Common myeloid progenitor, CD34-positive (primary cell): ENCODE results near the gene APOA1.
"Not testable (repeated sequence)": the region's sequence is repeated elsewhere in the genome, so short reads cannot be mapped to it uniquely, and the experiment has no call there.

Source experiments
- CTCF ChIA-PET: fragments of 350-600 bp; sonication (Branson Sonifier 250); formaldehyde crosslinking; loops from one replicate; lab custom pipeline; 2021; ENCODE audit warnings: antibody characterized with exemption; lab: Charles Lee
- POLR2A ChIA-PET: fragments of 350-600 bp; sonication (Branson Sonifier 250); formaldehyde crosslinking; loops from one replicate; lab custom pipeline; 2021; ENCODE audit warnings: antibody characterized with exemption; lab: Charles Lee
- DNase-seq, 3 donors: peaks; one replicate each; pipeline versions ENCODE4 v3.0.0 to v3.0.0-alpha.2; 2013
- H3K27ac ChIP-seq, 2 experiments: 1 replicate in 1 of 2; 2 replicates in 1 of 2; pipeline ENCODE4 v1.7.0; 2013; ENCODE audit warnings: inconsistent platforms in 2 of 2, low read length in 2 of 2, mild to moderate bottlenecking in 2 of 2, low read depth in 1 of 2, moderate library complexity in 1 of 2; ENCODE audit not compliant: severe bottlenecking in 2 of 2, insufficient read depth in 1 of 2, poor library complexity in 1 of 2
- H3K27me3 ChIP-seq, 5 experiments: replicated peaks in 2 of 5; 1 replicate in 3 of 5; 2 replicates in 2 of 5; pipeline versions ENCODE4 v1.6.1 to v1.7.0; 2013; ENCODE audit warnings: low read length in 4 of 5, mild to moderate bottlenecking in 2 of 5, moderate library complexity in 2 of 5, inconsistent platforms in 1 of 5; ENCODE audit not compliant: insufficient read depth in 5 of 5, control insufficient read depth in 4 of 5
- H3K36me3 ChIP-seq, 4 experiments: 1 replicate in 2 of 4; 2 replicates in 2 of 4; pipeline versions ENCODE4 v1.6.1 to v1.7.0; 2013; ENCODE audit warnings: low read length in 3 of 4, control low read depth in 1 of 4, mild to moderate bottlenecking in 1 of 4; ENCODE audit not compliant: control insufficient read depth in 4 of 4, insufficient read depth in 4 of 4
- H3K4me1 ChIP-seq, 4 experiments: 1 replicate in 3 of 4; 2 replicates in 1 of 4; pipeline versions ENCODE4 v1.6.1 to v1.7.1; 2013; ENCODE audit warnings: low read length in 3 of 4, mild to moderate bottlenecking in 3 of 4, control low read depth in 1 of 4, inconsistent platforms in 1 of 4, moderate library complexity in 1 of 4; ENCODE audit not compliant: control insufficient read depth in 4 of 4, insufficient read depth in 4 of 4; ENCODE audit errors: control extremely low read depth in 1 of 4
- H3K4me3 ChIP-seq, 7 experiments: 1 replicate in 4 of 7; 2 replicates in 3 of 7; pipeline versions ENCODE4 v1.5.1 to v1.7.0; 2013; ENCODE audit warnings: mild to moderate bottlenecking in 7 of 7, low read length in 6 of 7, moderate library complexity in 6 of 7, inconsistent platforms in 2 of 7, low read depth in 2 of 7, control low read depth in 1 of 7; ENCODE audit not compliant: insufficient read depth in 4 of 7, control insufficient read depth in 1 of 7; ENCODE audit errors: extremely low read depth in 1 of 7
- H3K9me3 ChIP-seq, 5 experiments: 1 replicate in 4 of 5; 2 replicates in 1 of 5; pipeline versions ENCODE4 v1.6.1 to v1.7.1; 2013; ENCODE audit warnings: low read length in 4 of 5, mild to moderate bottlenecking in 2 of 5, inconsistent platforms in 1 of 5, low read depth in 1 of 5, moderate library complexity in 1 of 5; ENCODE audit not compliant: control insufficient read depth in 4 of 5, insufficient read depth in 2 of 5; ENCODE audit errors: control extremely low read depth in 1 of 5
- WGBS: methylation state at CpG from one replicate; pipeline ENCODE4 v1.1.5; 2013; ENCODE audit not compliant: insufficient coverage; 5-methylcytosine and 5-hydroxymethylcytosine counted together

The APOA1 gene

DNA sequence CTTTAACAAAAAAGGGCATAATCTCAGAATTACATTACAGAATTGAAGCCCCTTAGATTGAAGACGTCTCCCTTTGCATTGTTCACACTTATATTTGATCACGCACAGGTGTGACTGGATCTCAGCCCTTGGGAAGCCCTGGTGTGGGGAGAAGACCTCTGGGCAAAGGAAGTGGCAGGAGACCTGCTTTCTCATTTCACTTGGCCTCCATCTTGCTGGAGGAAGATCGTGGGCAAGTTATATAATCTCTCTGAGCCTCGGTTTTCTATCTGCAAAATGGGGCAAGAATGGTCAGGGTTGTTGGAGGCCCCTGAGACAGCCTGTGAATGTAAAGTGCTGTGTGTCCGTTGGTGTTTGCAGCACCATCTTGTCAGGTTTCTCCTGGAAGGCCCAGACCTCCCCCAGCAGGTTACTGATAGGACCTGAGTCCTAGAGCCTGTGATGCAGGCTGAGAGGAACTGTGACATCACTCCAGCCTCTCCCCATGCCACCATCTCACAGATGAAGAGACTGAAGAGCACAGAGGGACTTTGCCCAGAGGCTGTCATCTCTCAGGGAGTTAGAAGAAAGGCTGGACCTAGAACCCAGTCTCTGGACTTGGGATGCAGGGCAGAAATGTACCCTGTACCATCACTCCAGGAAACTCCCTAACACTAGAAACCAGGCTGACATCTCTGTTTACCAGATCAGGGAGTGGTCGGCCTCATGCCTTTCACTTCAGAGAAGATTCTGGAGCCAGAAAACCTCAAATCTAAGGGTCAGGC, 1.1 kb upstream of the APOA1 start:
- H3K27ac ChIP-seq: no peak overlapping the region
- 100% methylated on average over 5 of the region's 6 CpGs for WGBS
- no peaks in the 10 kb centered on the region for H3K27me3 ChIP-seq
- CTCF ChIA-PET: interaction anchor here (1.5 to 7.0 kb wide), 7 partner anchors 9 to 261 kb away, joined by 4 to 109 read pairs (median 7); partner anchors contain the start of genes APOA5 and ZPR1
- peaks cover 0 to 10% (median 1%) of the 10 kb centered on the region in 4 experiments for H3K36me3 ChIP-seq
- H3K9me3 ChIP-seq: no peaks in the 10 kb centered on the region
- H3K4me1 ChIP-seq: peaks cover 0 to 35% (median 22%) of the 10 kb centered on the region in 4 experiments
- no peak for DNase-seq
- no peak overlapping the region for H3K4me3 ChIP-seq
- POLR2A ChIA-PET: interaction anchor here (0.8 kb wide), 1 partner anchor 15 kb away, joined by 3 read pairs; no protein-coding TSS in a partner anchor

DNA sequence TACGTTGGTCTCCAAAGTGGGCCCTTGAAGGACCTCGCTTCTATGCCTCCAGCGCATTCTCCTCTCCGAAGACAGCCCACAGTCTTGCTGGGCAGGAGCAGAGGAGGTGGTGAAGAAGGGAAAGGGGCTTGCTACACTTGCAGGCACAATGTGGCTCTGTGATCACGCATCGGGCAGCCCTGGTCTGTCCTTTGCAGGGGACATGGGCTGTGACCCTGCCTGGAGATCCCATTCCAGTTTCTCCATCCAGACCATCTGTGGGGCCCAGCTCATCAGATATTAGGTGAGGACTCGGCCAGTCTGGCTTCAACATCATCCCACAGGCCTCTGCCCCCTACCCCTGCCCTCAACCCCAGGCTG, 810 bp downstream of the APOA1 start:
- CTCF ChIA-PET: interaction anchor here (1.0 to 7.0 kb wide), 25 partner anchors 9 to 390 kb away, joined by 3 to 109 read pairs (median 4); partner anchors contain the start of genes APOA4, APOA5 and ZPR1
- no peaks in the 10 kb centered on the region for H3K27me3 ChIP-seq
- POLR2A ChIA-PET: interaction anchor here (0.6 kb wide), 1 partner anchor 43 kb away, joined by 3 read pairs; no protein-coding TSS in a partner anchor
- WGBS: 97% methylated on average over 7 of the region's 7 CpGs
- H3K9me3 ChIP-seq: no peaks in the 10 kb centered on the region
- H3K36me3 ChIP-seq: no peaks in the 10 kb centered on the region
- H3K27ac ChIP-seq: no peak overlapping the region
- H3K4me3 ChIP-seq: no peak overlapping the region
- DNase-seq: no peak
- peaks cover 0 to 35% (median 22%) of the 10 kb centered on the region in 4 experiments for H3K4me1 ChIP-seq

- H3K9me3 ChIP-seq: no peaks in the 10 kb centered on the region
- CTCF ChIA-PET: interaction anchor here (0.6 to 7.0 kb wide), 35 partner anchors 8 to 391 kb away, joined by 3 to 109 read pairs (median 4); partner anchors contain the start of genes APOA4, APOA5 and ZPR1
- H3K36me3 ChIP-seq: no peaks in the 10 kb centered on the region
- H3K4me3 ChIP-seq: peak overlapping the region; percentile 46 to 79 (median 59)
- DNase-seq: peak; percentile 92 to 95 (median 94)
- peaks cover 0 to 30% (median 22%) of the 10 kb centered on the region in 4 experiments for H3K4me1 ChIP-seq
- H3K27me3 ChIP-seq: no peaks in the 10 kb centered on the region
- peak overlapping the region in 1 of 2 experiments; percentile 67 for H3K27ac ChIP-seq
- POLR2A ChIA-PET: interaction anchor here (0.6 to 1.0 kb wide), 4 partner anchors 16 to 48 kb away, joined by 3 to 4 read pairs (median 3); partner anchors contain the start of gene ZPR1
- 10% methylated on average over 52 of the region's 57 CpGs for WGBS
Measured at GRCh38 chr11:116835791-116836631, 1.4 kb downstream of the APOA1 start.

GRCh38 chr11:116835042-116835772, 2.2 kb downstream of the APOA1 start:
- H3K4me3 ChIP-seq: peak overlapping the region; percentile 46 to 79 (median 59)
- POLR2A ChIA-PET: interaction anchor here (0.7 to 1.0 kb wide), 3 partner anchors 17 to 47 kb away, joined by 3 to 4 read pairs (median 3); partner anchors contain the start of gene ZPR1
- no peaks in the 10 kb centered on the region for H3K27me3 ChIP-seq
- H3K27ac ChIP-seq: peak overlapping the region; percentile 40 to 67
- H3K4me1 ChIP-seq: peaks cover 0 to 24% (median 20%) of the 10 kb centered on the region in 4 experiments
- WGBS: 5% methylated on average over 25 of the region's 28 CpGs
- CTCF ChIA-PET: interaction anchor here (0.6 to 7.0 kb wide), 31 partner anchors 9 to 392 kb away, joined by 3 to 109 read pairs (median 4); partner anchors contain the start of genes APOA4, APOA5 and ZPR1
- H3K9me3 ChIP-seq: no peaks in the 10 kb centered on the region
- DNase-seq: peak; percentile 46 to 81 (median 77)
- no peaks in the 10 kb centered on the region for H3K36me3 ChIP-seq

GRCh38 chr11:116834535-116835041, 2.8 kb downstream of the APOA1 start:
- H3K27me3 ChIP-seq, H3K36me3 ChIP-seq, H3K9me3 ChIP-seq, POLR2A ChIA-PET, DNase-seq: not testable (repeated sequence)
- Histone ChIP-seq H3K27ac (peak overlapping the region in 1 of 2 experiments; percentile 67), H3K4me1 (peaks cover 0 to 24% (median 20%) of the 10 kb centered on the region in 4 experiments), H3K4me3 (peak overlapping the region in 4 of 7 experiments; percentile 59 to 79 (median 68))
- CTCF ChIA-PET: interaction anchor here (0.8 to 7.0 kb wide), 9 partner anchors 9 to 291 kb away, joined by 3 to 109 read pairs (median 6); partner anchors contain the start of genes APOA5 and ZPR1
- WGBS: 59% methylated on average over 11 of the region's 13 CpGs
